Spinal cord (tissue), 10 donors: ENCODE results near the gene ZIC1. TPM values are rescaled to one million over a fixed set of nuclear protein-coding genes. Genes with fewer than 3 reads are reported as not detected.
A peak's percentile ranks its signal among the peaks of the same experiment; 100 is the strongest.

Experiments
- DNase-seq, 6 donors: peaks; one replicate each; pipeline versions ENCODE4 v3.0.0 to v3.0.0-alpha.2; 2013 to 2015; ENCODE audit warnings: low spot score in 6 of 6, low read depth in 4 of 6
- H3K27ac ChIP-seq: one replicate; pipeline ENCODE4 v1.5.1; 2013; ENCODE audit warnings: low read depth, low read length, control low read depth
- H3K27me3 ChIP-seq: one replicate; pipeline ENCODE4 v1.6.1; 2013; ENCODE audit warnings: low read length; ENCODE audit not compliant: control insufficient read depth, insufficient read depth
- H3K36me3 ChIP-seq: one replicate; pipeline ENCODE4 v1.6.1; 2013; ENCODE audit warnings: low read length; ENCODE audit not compliant: control insufficient read depth, insufficient read depth
- H3K4me1 ChIP-seq: one replicate; pipeline ENCODE4 v1.6.1; 2013; ENCODE audit warnings: low read length; ENCODE audit not compliant: control insufficient read depth, insufficient read depth
- H3K4me3 ChIP-seq: one replicate; pipeline ENCODE4 v1.5.1; 2013; ENCODE audit warnings: low read depth, low read length, control low read depth
- H3K9me3 ChIP-seq: one replicate; pipeline ENCODE4 v1.6.1; 2013; ENCODE audit warnings: low read length; ENCODE audit not compliant: control insufficient read depth, insufficient read depth
- WGBS: methylation state at CpG from one replicate; pipeline ENCODE4 v1.1.5; 2013; ENCODE audit warnings: missing lambda C conversion rate; ENCODE audit not compliant: insufficient coverage; 5-methylcytosine and 5-hydroxymethylcytosine counted together
- polyA plus RNA-seq, 2 donors: library from polyadenylated mRNA; unstranded; fragments of 120-200 nt; gene quantifications; one replicate each; pipeline ENCODE4 v1.2.1, GENCODE V29; 2013; ENCODE audit not compliant: insufficient read length in 2 of 2
- total RNA-seq, 2 donors: library from RNA; depleted of rRNA in 1 of 2; stranded (reverse); fragments of 120-200 nt in 1 of 2; fragments of >200 nt in 1 of 2; gene quantifications; one replicate each; pipeline versions ENCODE4 v1.2.3 to v1.2.4, GENCODE V29; 2013 to 2014
- donor health status: healthy.

The ZIC1 gene
- total and polyA plus RNA-seq, 4 donors: 87.2 to 514 (median 243) TPM

GRCh38 chr3:147425388-147425850 lies 16.3 kb downstream of the ZIC1 start:
- H3K9me3 ChIP-seq: no peaks in the 10 kb centered on the region
- H3K27ac ChIP-seq: peak overlapping the region; percentile 88
- peaks cover 56% of the 10 kb centered on the region for H3K27me3 ChIP-seq
- DNase-seq: peak in 3 of 6 donors; percentile 3 to 67 (median 36)
- peak overlapping the region; percentile 7 for H3K4me3 ChIP-seq
- no CpG with 5 or more reads among the region's 1 CpG for WGBS
- H3K36me3 ChIP-seq: peaks cover 4% of the 10 kb centered on the region
- peaks cover 27% of the 10 kb centered on the region for H3K4me1 ChIP-seq

- peak in 4 of 6 donors; percentile 8 to 52 (median 20) for DNase-seq
- H3K36me3 ChIP-seq: peaks cover 2% of the 10 kb centered on the region
- peaks cover 41% of the 10 kb centered on the region for H3K27me3 ChIP-seq
- no peak overlapping the region for H3K4me3 ChIP-seq
- WGBS: no CpG with 5 or more reads among the region's 2 CpGs
- peak overlapping the region; percentile 88 for H3K27ac ChIP-seq
- peaks cover 14% of the 10 kb centered on the region for H3K4me1 ChIP-seq
- no peaks in the 10 kb centered on the region for H3K9me3 ChIP-seq
Measured at GRCh38 chr3:147426931-147427330, 17.8 kb downstream of the ZIC1 start.

DNA sequence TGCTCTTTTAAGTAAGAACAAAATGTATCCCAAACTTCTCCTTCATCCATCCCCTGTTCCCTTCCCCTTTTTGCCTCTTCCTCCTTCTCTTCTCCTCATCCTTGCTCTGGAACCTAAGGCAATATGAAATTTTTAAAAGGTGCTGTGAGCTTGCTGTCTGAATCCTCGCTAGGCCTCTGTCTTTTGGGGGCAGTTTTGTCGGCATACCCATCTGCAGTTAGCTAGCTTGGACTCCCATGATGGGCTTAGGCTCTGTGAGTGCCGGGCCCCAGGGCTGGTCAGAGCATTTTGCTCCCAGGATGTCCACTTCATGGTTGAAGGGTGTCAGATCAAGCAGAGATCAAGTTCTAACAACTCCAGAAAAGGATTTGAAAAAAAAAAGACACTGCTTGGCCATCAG lies 18.6 kb downstream of the ZIC1 start:
- Histone ChIP-seq H3K4me1 (peaks cover 14% of the 10 kb centered on the region), H3K27me3 (peaks cover 32% of the 10 kb centered on the region), H3K27ac (peak overlapping the region; percentile 88), H3K4me3 (peak overlapping the region; percentile 9), H3K36me3 (peaks cover 2% of the 10 kb centered on the region), H3K9me3 (no peaks in the 10 kb centered on the region)
- DNase-seq: peak in 3 of 6 donors; percentile 11 to 43 (median 37)
- 60% methylated on average over 3 of the region's 3 CpGs for WGBS

DNA sequence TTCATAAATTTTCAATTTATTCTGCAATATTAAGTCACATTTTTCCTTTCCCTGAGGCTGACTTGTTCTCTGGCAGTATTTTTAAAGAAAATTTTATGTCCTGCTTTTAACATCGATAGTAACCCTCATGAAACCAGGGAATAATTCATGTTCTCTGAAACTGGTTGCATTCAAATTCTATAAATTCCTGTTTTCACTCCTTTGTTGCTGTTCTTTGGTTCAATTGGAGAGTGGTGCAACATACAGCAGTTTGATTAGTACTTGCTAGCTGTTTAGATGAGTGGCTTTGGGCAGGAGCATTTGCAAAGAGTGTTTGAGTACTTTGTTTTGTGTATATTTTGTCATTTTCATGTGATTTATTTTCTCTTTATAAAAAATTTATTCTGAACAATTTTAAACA lies 19.2 kb downstream of the ZIC1 start:
- DNase-seq: peak in 3 of 6 donors; percentile 6 to 56 (median 8)
- WGBS: no CpG with 5 or more reads among the region's 1 CpG
- Histone ChIP-seq H3K9me3 (no peaks in the 10 kb centered on the region), H3K4me1 (peaks cover 8% of the 10 kb centered on the region), H3K27me3 (peaks cover 27% of the 10 kb centered on the region), H3K27ac (peak overlapping the region; percentile 88), H3K36me3 (peaks cover 2% of the 10 kb centered on the region), H3K4me3 (no peak overlapping the region)

- peak in 2 of 6 donors; percentile 4 to 44 for DNase-seq
- Histone ChIP-seq H3K4me3 (no peak overlapping the region), H3K9me3 (no peaks in the 10 kb centered on the region), H3K4me1 (peaks cover 7% of the 10 kb centered on the region), H3K27ac (peak overlapping the region; percentile 88), H3K27me3 (peaks cover 22% of the 10 kb centered on the region), H3K36me3 (peaks cover 2% of the 10 kb centered on the region)
- WGBS: no CpG with 5 or more reads among the region's 2 CpGs
Measured at GRCh38 chr3:147428754-147429153, 19.6 kb downstream of the ZIC1 start.

DNA sequence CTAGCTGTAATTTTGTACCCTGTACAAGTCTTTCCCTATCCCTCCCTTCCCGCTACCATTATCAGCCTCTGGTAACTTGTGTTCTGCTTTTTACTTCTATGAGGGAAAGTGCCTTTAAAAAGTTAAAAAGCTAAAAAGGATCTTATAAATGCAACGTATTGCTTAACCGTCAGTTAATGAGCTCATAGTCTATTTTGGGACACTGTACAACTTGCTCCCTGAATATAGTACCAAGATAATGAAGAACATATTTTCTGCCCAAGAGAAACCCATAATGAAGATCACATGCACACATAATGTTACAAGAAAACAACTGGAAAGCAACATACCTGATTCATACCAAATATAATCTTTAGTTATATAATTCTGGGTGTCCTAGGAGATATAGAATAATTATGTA lies 22.6 kb downstream of the ZIC1 start:
- Histone ChIP-seq H3K36me3 (no peaks in the 10 kb centered on the region), H3K4me1 (no peaks in the 10 kb centered on the region), H3K27ac (no peak overlapping the region), H3K4me3 (no peak overlapping the region), H3K9me3 (no peaks in the 10 kb centered on the region), H3K27me3 (peaks cover 5% of the 10 kb centered on the region)
- no peak for DNase-seq
- WGBS: no CpG with 5 or more reads among the region's 3 CpGs

DNA sequence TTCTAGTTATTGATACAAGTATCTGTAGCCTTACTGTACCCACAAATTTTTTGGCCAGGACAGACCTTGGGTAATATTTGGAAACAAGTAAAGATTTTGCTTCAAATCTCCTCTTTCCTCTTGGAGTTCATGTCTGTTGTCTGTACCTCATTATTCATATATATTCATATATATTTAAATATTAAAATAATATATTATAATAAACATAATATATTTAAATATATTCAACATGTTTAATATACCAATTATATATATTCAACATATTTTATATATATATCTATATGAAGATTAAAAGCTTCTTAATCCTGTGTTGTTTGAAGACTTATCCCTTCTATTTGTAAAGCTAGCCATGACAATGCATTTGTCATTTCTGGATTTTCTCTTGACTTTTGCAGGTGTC lies 38.1 kb downstream of the ZIC1 start:
- Histone ChIP-seq H3K4me1 (no peaks in the 10 kb centered on the region), H3K27ac (no peak overlapping the region), H3K4me3 (no peak overlapping the region), H3K36me3 (no peaks in the 10 kb centered on the region), H3K9me3 (no peaks in the 10 kb centered on the region), H3K27me3 (no peaks in the 10 kb centered on the region)
- DNase-seq: no peak

GRCh38 chr3:147449669-147450068 lies 40.5 kb downstream of the ZIC1 start:
- Histone ChIP-seq H3K9me3 (no peaks in the 10 kb centered on the region), H3K4me3 (no peak overlapping the region), H3K4me1 (no peaks in the 10 kb centered on the region), H3K36me3 (no peaks in the 10 kb centered on the region), H3K27ac (no peak overlapping the region), H3K27me3 (no peaks in the 10 kb centered on the region)
- 33% methylated on average over 1 of the region's 3 CpGs for WGBS
- peak in 1 of 6 donors; percentile 73 for DNase-seq

DNA sequence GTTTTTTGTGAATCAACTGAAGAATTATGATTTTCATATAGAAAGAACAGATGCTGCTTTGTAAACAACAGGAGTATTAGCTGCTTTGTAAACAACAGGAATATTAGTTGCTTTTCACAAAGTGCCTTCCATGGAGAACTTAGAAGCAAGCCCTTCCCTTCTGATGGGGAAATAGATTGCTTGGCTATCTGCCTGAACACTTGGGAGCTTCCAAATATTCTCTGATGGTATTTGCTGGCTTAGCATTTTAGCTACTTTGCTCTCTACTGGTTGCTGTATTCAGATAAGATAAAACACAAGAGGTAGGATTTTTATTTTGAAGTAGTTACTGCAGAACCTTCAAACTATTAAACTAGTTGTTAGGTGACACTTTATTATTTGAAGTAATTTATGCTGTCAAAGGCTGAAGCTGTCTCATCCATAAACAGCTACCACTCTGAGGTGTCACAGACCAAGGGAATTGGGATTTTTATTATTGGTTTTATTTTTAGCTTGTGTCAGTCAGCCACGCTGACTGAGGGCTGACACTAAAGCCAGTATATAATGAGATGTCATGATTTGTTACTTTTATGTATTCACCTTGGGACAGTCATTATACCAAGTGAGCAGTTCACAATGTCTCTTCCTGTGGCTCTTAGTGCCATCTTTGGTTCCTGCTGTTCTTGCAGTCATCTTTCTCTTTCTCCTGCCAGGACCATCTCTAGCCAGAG lies 50.0 kb downstream of the ZIC1 start:
- peak in 1 of 6 donors; percentile 34 for DNase-seq
- 67% methylated on average over 1 of the region's 1 CpG for WGBS
- no peak overlapping the region for H3K27ac ChIP-seq

GRCh38 chr3:147462856-147463255 lies 53.7 kb downstream of the ZIC1 start:
- H3K27me3 ChIP-seq: no peaks in the 10 kb centered on the region
- no CpG with 5 or more reads among the region's 1 CpG for WGBS
- DNase-seq: peak in 1 of 6 donors; percentile 2
- H3K36me3 ChIP-seq: no peaks in the 10 kb centered on the region
- H3K4me3 ChIP-seq: no peak overlapping the region
- no peak overlapping the region for H3K27ac ChIP-seq
- H3K4me1 ChIP-seq: no peaks in the 10 kb centered on the region
- no peaks in the 10 kb centered on the region for H3K9me3 ChIP-seq

More for the DNA sequence above, 50.0 kb downstream of the ZIC1 start:
- no peaks in the 10 kb centered on the region for H3K36me3 ChIP-seq
- H3K27me3 ChIP-seq: no peaks in the 10 kb centered on the region
- no peak overlapping the region for H3K4me3 ChIP-seq
- H3K4me1 ChIP-seq: no peaks in the 10 kb centered on the region
- no peaks in the 10 kb centered on the region for H3K9me3 ChIP-seq
